Heart left ventricle (tissue), 16 donors: ENCODE results near the gene CDH13. TPM values are rescaled to one million over a fixed set of nuclear protein-coding genes. Genes with fewer than 3 reads are reported as not detected.

Experiments used
- ATAC-seq, 4 donors: fragments of 200-7000 bp; cut with Tn5 transposase; one replicate each; pipeline ENCODE4 v1.9.1; 2020 to 2022; ENCODE audit warnings: moderate library complexity in 4 of 4, mild to moderate bottlenecking in 3 of 4, moderate number of reproducible peaks in 1 of 4
- DNase-seq, 5 donors: peaks; one replicate each; pipeline ENCODE4 v3.0.0-alpha.2; 2020
- H3K27ac ChIP-seq, 12 donors: fragments of 200-600 bp; sonication (generic) in 4 of 12; one replicate each; pipeline versions ENCODE4 v1.5.0 to v1.8.0; 2016 to 2022; ENCODE audit warnings: mild to moderate bottlenecking in 2 of 12
- H3K27me3 ChIP-seq, 9 donors: fragments of 200-600 bp; sonication (generic) in 2 of 9; one replicate each; pipeline versions ENCODE4 v1.5.1 to v1.8.0; 2016 to 2022; ENCODE audit warnings: mild to moderate bottlenecking in 3 of 9
- H3K36me3 ChIP-seq, 9 donors: fragments of 200-600 bp; sonication (generic) in 2 of 9; one replicate each; pipeline versions ENCODE4 v1.5.0 to v1.8.0; 2018 to 2022; ENCODE audit warnings: mild to moderate bottlenecking in 2 of 9
- H3K4me1 ChIP-seq, 12 donors: fragments of 200-600 bp; sonication (generic) in 4 of 12; one replicate each; pipeline versions ENCODE4 v1.5.0 to v1.8.0; 2016 to 2022; ENCODE audit warnings: mild to moderate bottlenecking in 3 of 12
- H3K4me3 ChIP-seq, 12 donors: fragments of 200-600 bp; sonication (generic) in 4 of 12; one replicate each; pipeline versions ENCODE4 v1.5.0 to v1.8.0; 2017 to 2022; ENCODE audit warnings: mild to moderate bottlenecking in 9 of 12, moderate library complexity in 4 of 12
- H3K9me3 ChIP-seq, 12 donors: fragments of 200-600 bp; sonication (generic) in 4 of 12; one replicate each; pipeline versions ENCODE4 v1.5.0 to v1.8.0; 2016 to 2022; ENCODE audit warnings: mild to moderate bottlenecking in 1 of 12
- POLR2A ChIP-seq, 2 donors: fragments of 450-650 bp; IDR thresholded peaks; one replicate each; pipeline ENCODE4 v1.6.1; 2017; ENCODE audit warnings: antibody characterized with exemption in 2 of 2, mild to moderate bottlenecking in 2 of 2, moderate library complexity in 2 of 2
- WGBS, 4 donors: extraction: QIAGEN DNeasy Blood & Tissue Kit in 2 of 4; methylation state at CpG; one replicate each; pipeline versions ENCODE4 v1.1.5 to v1.1.7; 2013 to 2018; 5-methylcytosine and 5-hydroxymethylcytosine counted together
- intact Hi-C, 10 donors: fragments of 100-400 bp; cut with DNase I; formaldehyde crosslinking; loops; one replicate each; pipeline versions ENCODE4 v1.11.1 to v1.14.2; 2022
- polyA plus RNA-seq, 2 donors: library from polyadenylated mRNA; stranded (reverse); fragments of 200-250 nt; gene quantifications; one replicate each; pipeline ENCODE4 v1.2.3, GENCODE V29; 2013
- total RNA-seq, 9 donors: library from RNA; depleted of rRNA in 2 of 9; stranded (reverse); fragments of >200 nt in 2 of 9; fragmentation: NEBNext Ultra II Directional in 3 of 9; extraction: Animal tissue kit (Norgen Biotek cat#: 25700) in 3 of 9; gene quantifications; one replicate each; pipeline versions ENCODE4 v1.1.0 to v1.2.4, GENCODE V29; 2016 to 2023
- TF ChIP-seq, protein P1 (sequence below), 12 donors: fragments of 200-600 bp; sonication (generic) in 4 of 12; IDR thresholded peaks; one replicate each; pipeline versions ENCODE4 v1.5.0 to v1.8.0; 2018 to 2022; ENCODE audit warnings: antibody characterized with exemption in 12 of 12, mild to moderate bottlenecking in 5 of 12
- donor health status: ischemic (EF 13 %, LVEDD 7.1; RV severe dilation, severe dysfunction).
- donor health status: healthy with polysubstance abuse.
- donor health status: DM: no; HTN: yes; CAD: no.
- donor health status: DM: no; HTN: no; CAD: no.
- donor health status: ischemic (EF 25% LVEDD 6.9; RV normal size, moderate dysfunction).
- donor health status: ischemic (EF 25% LVEDD 5.7; RV mildly dilated, moderate dysfunction).
- donor health status: healthy.
- donor health status: DM: yes; HTN: yes; CAD: no.
- donor health status: ischemic (EF 35%, LVEDD 5.7; RV mildly dilated, moderate dysfunction).
- donor health status: nonischemic (EF 11% LVEDD 7.7; RV severe dilation, severe dysfunction).
- donor health status: DM: yes; HTN: yes; CAD: no.
- donor health status: PGD.
- donor health status: ischemic (EF 29% LVEDD 5.4; RV normal size, mild dysfunction).
- donor health status: nonischemic (EF 23%, LVEDD 6.1; RV moderate dilation, normal function).

The CDH13 gene
- total and polyA plus RNA-seq, 11 donors, result 15.0 to 172 (median 137) TPM

- DNase-seq, result no peak
- Histone ChIP-seq H3K9me3 (peaks cover 0 to 17% (median 0%) of the 10 kb centered on the region in 12 donors), H3K36me3 (no peaks in the 10 kb centered on the region), H3K27me3 (no peaks in the 10 kb centered on the region), H3K4me3 (no peak overlapping the region), H3K4me1 (no peaks in the 10 kb centered on the region), H3K27ac (no peak overlapping the region)
- 77 to 84% (median 78%) methylated on average over 5 of the region's 5 CpGs for WGBS, 4 donors
- ATAC-seq, result no peak
- intact Hi-C loops, result no loop called here
- TF ChIP-seq, protein P1, sequence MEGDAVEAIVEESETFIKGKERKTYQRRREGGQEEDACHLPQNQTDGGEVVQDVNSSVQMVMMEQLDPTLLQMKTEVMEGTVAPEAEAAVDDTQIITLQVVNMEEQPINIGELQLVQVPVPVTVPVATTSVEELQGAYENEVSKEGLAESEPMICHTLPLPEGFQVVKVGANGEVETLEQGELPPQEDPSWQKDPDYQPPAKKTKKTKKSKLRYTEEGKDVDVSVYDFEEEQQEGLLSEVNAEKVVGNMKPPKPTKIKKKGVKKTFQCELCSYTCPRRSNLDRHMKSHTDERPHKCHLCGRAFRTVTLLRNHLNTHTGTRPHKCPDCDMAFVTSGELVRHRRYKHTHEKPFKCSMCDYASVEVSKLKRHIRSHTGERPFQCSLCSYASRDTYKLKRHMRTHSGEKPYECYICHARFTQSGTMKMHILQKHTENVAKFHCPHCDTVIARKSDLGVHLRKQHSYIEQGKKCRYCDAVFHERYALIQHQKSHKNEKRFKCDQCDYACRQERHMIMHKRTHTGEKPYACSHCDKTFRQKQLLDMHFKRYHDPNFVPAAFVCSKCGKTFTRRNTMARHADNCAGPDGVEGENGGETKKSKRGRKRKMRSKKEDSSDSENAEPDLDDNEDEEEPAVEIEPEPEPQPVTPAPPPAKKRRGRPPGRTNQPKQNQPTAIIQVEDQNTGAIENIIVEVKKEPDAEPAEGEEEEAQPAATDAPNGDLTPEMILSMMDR (IDR thresholded peaks at IDR 0.05), result no peak
- TF ChIP-seq POLR2A (IDR thresholded peaks at IDR 0.05), result no peak
Measured at GRCh38 chr16:83734136-83734535, 1107.4 kb downstream of the CDH13 start.

DNA sequence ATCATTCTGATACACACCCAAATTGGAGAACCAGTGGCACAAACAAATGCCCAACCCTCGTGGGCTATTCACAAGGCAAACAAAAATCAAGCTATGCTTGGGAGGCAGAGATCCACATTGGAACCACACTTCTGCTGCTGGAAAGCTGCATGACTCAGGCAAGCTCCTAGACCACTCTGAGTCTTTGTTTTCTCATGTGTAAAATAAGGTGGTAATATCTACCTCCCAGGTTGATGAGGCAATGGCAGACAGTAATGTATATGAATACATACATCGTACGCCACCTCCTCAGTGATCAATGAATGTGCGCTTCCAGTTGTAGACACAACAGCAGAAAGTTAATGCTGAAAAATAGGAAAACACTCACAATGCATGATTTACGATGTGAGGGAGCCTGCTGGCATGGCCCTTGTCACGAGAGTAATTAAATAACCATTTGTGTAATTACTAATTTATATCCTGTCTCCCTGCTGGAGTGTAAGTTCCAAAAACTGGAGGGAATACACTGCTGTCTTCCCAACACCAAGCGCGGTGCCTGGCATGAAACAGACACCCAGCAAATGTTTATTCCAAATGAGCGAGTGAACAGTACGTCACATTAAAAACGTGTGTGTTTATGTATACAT, 1111.1 kb downstream of the CDH13 start:
- intact Hi-C loops, result no loop called here
- Histone ChIP-seq H3K27me3 (no peaks in the 10 kb centered on the region), H3K36me3 (no peaks in the 10 kb centered on the region), H3K4me3 (no peak overlapping the region), H3K9me3 (peaks cover 0 to 12% (median 0%) of the 10 kb centered on the region in 12 donors), H3K27ac (no peak overlapping the region), H3K4me1 (no peaks in the 10 kb centered on the region)
- no peak for DNase-seq
- no peak for ATAC-seq
- TF ChIP-seq, protein P1 (IDR thresholded peaks at IDR 0.05), result no peak
- TF ChIP-seq POLR2A (IDR thresholded peaks at IDR 0.05), result no peak
- WGBS, 4 donors, result 83 to 94% (median 91%) methylated on average over 11 of the region's 11 CpGs

- Histone ChIP-seq H3K27ac (no peak overlapping the region), H3K9me3 (peaks cover 0 to 11% (median 0%) of the 10 kb centered on the region in 12 donors), H3K27me3 (no peaks in the 10 kb centered on the region), H3K36me3 (no peaks in the 10 kb centered on the region), H3K4me1 (peaks cover 0 to 3% (median 0%) of the 10 kb centered on the region in 12 donors), H3K4me3 (no peak overlapping the region)
- intact Hi-C loops, result no loop called here
- DNase-seq (no peak), ATAC-seq (no peak)
- WGBS, 4 donors, result 89 to 90% (median 90%) methylated on average over 7 of the region's 7 CpGs
- TF ChIP-seq, protein P1 (IDR thresholded peaks at IDR 0.05), result no peak
- TF ChIP-seq POLR2A (IDR thresholded peaks at IDR 0.05), result no peak
Measured at GRCh38 chr16:83738923-83739503, 1112.2 kb downstream of the CDH13 start.

- intact Hi-C loops, result no loop called here
- WGBS, 4 donors, result 83 to 89% (median 84%) methylated on average over 21 to 22 of the region's 22 CpGs
- no peak for ATAC-seq
Measured at GRCh38 chr16:83742124-83742899, 1115.5 kb downstream of the CDH13 start.

More at GRCh38 chr16:83742124-83742899, 1115.5 kb downstream of the CDH13 start:
- peaks cover 0 to 6% (median 0%) of the 10 kb centered on the region in 12 donors for H3K4me1 ChIP-seq
- no peaks in the 10 kb centered on the region for H3K36me3 ChIP-seq
- H3K9me3 ChIP-seq, result no peaks in the 10 kb centered on the region
- no peak overlapping the region for H3K27ac ChIP-seq
- TF ChIP-seq POLR2A (IDR thresholded peaks at IDR 0.05), result no peak
- TF ChIP-seq, protein P1 (IDR thresholded peaks at IDR 0.05), result no peak
- no peak overlapping the region for H3K4me3 ChIP-seq
- no peaks in the 10 kb centered on the region for H3K27me3 ChIP-seq
- DNase-seq, result no peak
